Keratinocyte (primary cell): ENCODE measurements around the gene ACER3.

Experiments used
- CTCF ChIP-seq, 3 experiments: IDR thresholded peaks in 1 of 3; conservative IDR thresholded peaks in 1 of 3; optimal IDR thresholded peaks in 1 of 3; 2 replicates in 2 of 3; 3 replicates in 1 of 3; pipeline versions ENCODE3 to v1.5.1; 2011; ENCODE audit warnings: low read length in 3 of 3, mild to moderate bottlenecking in 3 of 3, moderate library complexity in 2 of 3, control low read depth in 1 of 3, inconsistent platforms in 1 of 3; ENCODE audit not compliant: insufficient read depth in 2 of 3; ENCODE audit errors: extremely low read depth in 1 of 3
- EZH2 ChIP-seq: IDR thresholded peaks from one replicate; pipeline ENCODE4 v1.6.1; 2012; ENCODE audit warnings: inconsistent platforms, mild to moderate bottlenecking, low read length, moderate library complexity

- TF ChIP-seq CTCF (optimal IDR thresholded peaks at IDR 0.05 in 1 of 3, IDR thresholded peaks at IDR 0.05 in 1 of 3, conservative IDR thresholded peaks at IDR 0.05 in 1 of 3; ENCODE audit: extremely low read depth in 1 of 3, insufficient read depth in 2 of 3, low read length in 3 of 3) (no peak), EZH2 (no peak)
Measured at GRCh38 chr11:76841923-76842452, 18.7 kb upstream of the ACER3 start.
